NB4 (cell line): ENCODE data around the gene MMP24OS.

ENCODE experiments used
- DNase-seq: peaks from one replicate; pipeline ENCODE4 v3.0.0; 2010; ENCODE audit warnings: low read depth
- H3K4me3 ChIP-seq: one replicate; pipeline ENCODE4 v1.5.1; 2011; ENCODE audit warnings: mild to moderate bottlenecking, low read depth, low read length, moderate library complexity
- CTCF ChIP-seq: IDR thresholded peaks from one replicate; pipeline ENCODE4 v1.5.1; 2012; ENCODE audit warnings: low read depth, low read length
- MAX ChIP-seq: IDR thresholded peaks from 2 replicates; pipeline ENCODE4 v1.6.1; 2011; ENCODE audit warnings: low read depth, low read length
- MYC ChIP-seq: IDR thresholded peaks from 2 replicates; pipeline ENCODE4 v1.6.1; 2011; ENCODE audit warnings: low read depth, low read length
- POLR2A ChIP-seq: IDR thresholded peaks from 2 replicates; pipeline ENCODE4 v1.6.1; 2011; ENCODE audit warnings: mild to moderate bottlenecking; ENCODE audit not compliant: insufficient read length; ENCODE audit errors: extremely low read depth

The MMP24OS gene

GRCh38 chr20:35307666-35308653 lies 30.0 kb upstream of the MMP24OS start:
- no peak for TF ChIP-seq MAX
- no peak for TF ChIP-seq CTCF
- H3K4me3 ChIP-seq, result no peak overlapping the region
- peak; percentile 48 for DNase-seq

GRCh38 chr20:35306931-35307517 lies 29.1 kb upstream of the MMP24OS start:
- TF ChIP-seq MYC (no peak), CTCF (peak; percentile 95)
- H3K4me3 ChIP-seq, result no peak overlapping the region
- DNase-seq, result peak; percentile 75

- TF ChIP-seq MAX, result peak; percentile 93
- TF ChIP-seq MYC, result peak; percentile 85
- no peak for TF ChIP-seq CTCF
- no peak for TF ChIP-seq POLR2A
- H3K4me3 ChIP-seq, result no peak overlapping the region
- peak; percentile 99 for DNase-seq
Measured at GRCh38 chr20:35305682-35306556, 28.0 kb upstream of the MMP24OS start.

GRCh38 chr20:35304956-35305355 lies 27.0 kb upstream of the MMP24OS start:
- H3K4me3 ChIP-seq, result no peak overlapping the region
- no peak for DNase-seq
- TF ChIP-seq CTCF, result no peak

- no peak overlapping the region for H3K4me3 ChIP-seq
- no peak for TF ChIP-seq POLR2A
- TF ChIP-seq CTCF, result peak; percentile 96
- TF ChIP-seq MYC, result peak; percentile 35; the same call in 1 of the 2 replicates
- TF ChIP-seq MAX, result peak; percentile 53
- DNase-seq, result peak; percentile 93
Measured at GRCh38 chr20:35303735-35304491, 26.0 kb upstream of the MMP24OS start.
